HepG2 (cell line): ENCODE results near the gene PLA2G4B. TPM values are rescaled to one million over a fixed set of nuclear protein-coding genes. Genes with fewer than 3 reads are reported as not detected.

Source experiments
- BCL6 ChIP-seq: IDR thresholded peaks from 2 replicates; pipeline ENCODE4 v1.6.1; 2016; ENCODE audit warnings: missing genetic modification reagents, missing compliant biosample characterization
- CC2D1A ChIP-seq: sonication (generic); formaldehyde crosslinking; IDR thresholded peaks from 2 replicates; pipeline ENCODE4 v1.8.1; 2023; ENCODE audit warnings: mild to moderate bottlenecking, missing genetic modification reagents
- GATA4 ChIP-seq: sonication (generic); IDR thresholded peaks from 2 replicates; pipeline ENCODE4 v1.6.1; 2016; ENCODE audit warnings: antibody characterized with exemption, low read depth, borderline replicate concordance
- GATAD2A ChIP-seq: IDR thresholded peaks from 2 replicates; pipeline ENCODE4 v1.6.1; 2016
- KLF15 ChIP-seq: sonication (generic); formaldehyde crosslinking; IDR thresholded peaks from 2 replicates; pipeline ENCODE4 v1.8.1; 2023; ENCODE audit warnings: borderline replicate concordance, mild to moderate bottlenecking, inconsistent platforms, missing genetic modification reagents, mixed read lengths
- NCOR1 ChIP-seq: fragments of 200-600 bp; sonication (generic); IDR thresholded peaks from 2 replicates; pipeline ENCODE4 v1.7.0; 2017; ENCODE audit warnings: antibody characterized with exemption, low read length, borderline replicate concordance
- NFE2L1 ChIP-seq: sonication (generic); formaldehyde crosslinking; IDR thresholded peaks from 2 replicates; pipeline ENCODE4 v1.4.0; 2020; ENCODE audit warnings: missing genetic modification reagents, mild to moderate bottlenecking, borderline replicate concordance
- NONO ChIP-seq, 2 experiments: fragments of 450-650 bp in 1 of 2; sonication (generic) in 1 of 2; formaldehyde crosslinking in 1 of 2; IDR thresholded peaks in 1 of 2; conservative IDR thresholded peaks in 1 of 2; 2 replicates each; pipeline versions ENCODE4 v1.6.1 to v1.8.0; 2017 to 2022; ENCODE audit warnings: mild to moderate bottlenecking in 1 of 2, missing genetic modification reagents in 1 of 2, moderate library complexity in 1 of 2
- RBM22 ChIP-seq: fragments of 200-400 bp; formaldehyde crosslinking; optimal IDR thresholded peaks from 2 replicates; pipeline ENCODE3; 2017; ENCODE audit warnings: mild to moderate bottlenecking, low read length, moderate library complexity
- RELA ChIP-seq: sonication (generic); formaldehyde crosslinking; IDR thresholded peaks from 2 replicates; pipeline ENCODE4 v1.4.0; 2020; ENCODE audit warnings: missing genetic modification reagents
- RFX1 ChIP-seq: fragments of 450-650 bp; IDR thresholded peaks from 2 replicates; pipeline ENCODE4 v1.6.1; 2017
- RXRA ChIP-seq: sonication (generic); formaldehyde crosslinking; IDR thresholded peaks from 2 replicates; pipeline ENCODE4 v1.5.1; 2020; ENCODE audit warnings: missing genetic modification reagents
- SALL1 ChIP-seq: sonication (generic); formaldehyde crosslinking; IDR thresholded peaks from 2 replicates; pipeline ENCODE4 v1.8.0; 2022; ENCODE audit warnings: mild to moderate bottlenecking, missing genetic modification reagents
- SMARCC2 ChIP-seq: fragments of 450-650 bp; IDR thresholded peaks from 2 replicates; pipeline ENCODE4 v1.6.1; 2017; ENCODE audit warnings: antibody characterized with exemption, mild to moderate bottlenecking
- SP4 ChIP-seq: sonication (generic); formaldehyde crosslinking; IDR thresholded peaks from 2 replicates; pipeline ENCODE4 v1.8.1; 2023; ENCODE audit warnings: mild to moderate bottlenecking, missing genetic modification reagents
- TOPORS ChIP-seq: sonication (generic); formaldehyde crosslinking; IDR thresholded peaks from 2 replicates; pipeline ENCODE4 v1.8.0; 2023; ENCODE audit warnings: mild to moderate bottlenecking, missing genetic modification reagents
- ZNF263 ChIP-seq: sonication (generic); formaldehyde crosslinking; IDR thresholded peaks from 2 replicates; pipeline ENCODE4 v1.4.0; 2020; ENCODE audit warnings: missing genetic modification reagents
- ZNF292 ChIP-seq: sonication (generic); formaldehyde crosslinking; IDR thresholded peaks from 2 replicates; pipeline ENCODE4 v1.8.1; 2022; ENCODE audit warnings: mild to moderate bottlenecking, low read depth, missing genetic modification reagents, borderline replicate concordance
- ZNF383 ChIP-seq: sonication (generic); formaldehyde crosslinking; IDR thresholded peaks from 2 replicates; pipeline ENCODE4 v1.4.0; 2020; ENCODE audit warnings: missing genetic modification reagents, mild to moderate bottlenecking, borderline replicate concordance
- ZNF567 ChIP-seq: sonication (generic); formaldehyde crosslinking; IDR thresholded peaks from 2 replicates; pipeline ENCODE4 v1.8.1; 2023; ENCODE audit warnings: mild to moderate bottlenecking, missing genetic modification reagents, borderline replicate concordance
- ZNF891 ChIP-seq: sonication (generic); formaldehyde crosslinking; IDR thresholded peaks from 2 replicates; pipeline ENCODE4 v1.5.0; 2020; ENCODE audit warnings: mild to moderate bottlenecking, missing genetic modification reagents
- ZSCAN31 ChIP-seq: sonication (generic); formaldehyde crosslinking; IDR thresholded peaks from 2 replicates; pipeline ENCODE4 v1.5.0; 2020; ENCODE audit warnings: low read depth, mild to moderate bottlenecking, missing genetic modification reagents
- polyA plus RNA-seq, 8 experiments: library from polyadenylated mRNA; depleted of rRNA in 3 of 8; stranded (reverse) in 7 of 8; unstranded in 1 of 8; fragments of >200 nt; fragmentation: Illumina TruSeq in 4 of 8; extraction: Trizol in 4 of 8; gene quantifications; 2 replicates each; pipeline versions ENCODE4 v1.2.1 to v1.2.3, GENCODE V29; 2011 to 2016; ENCODE audit warnings: low read depth in 4 of 8, missing spikeins in 1 of 8, mixed read lengths in 1 of 8; ENCODE audit not compliant: insufficient read depth in 1 of 8
- total RNA-seq, 5 experiments: library from RNA; depleted of rRNA; stranded (reverse); fragments of >200 nt; fragmentation: Illumina TruSeq; extraction: Trizol; gene quantifications; 2 replicates each; pipeline ENCODE4 v1.2.3, GENCODE V29; 2016; ENCODE audit warnings: low read depth in 1 of 5
- TF ChIP-seq, protein P1 (sequence below): sonication (generic); formaldehyde crosslinking; IDR thresholded peaks from 2 replicates; pipeline ENCODE4 v1.4.0; 2020; ENCODE audit warnings: mild to moderate bottlenecking, missing genetic modification reagents
- TF ChIP-seq, protein P2 (sequence below): sonication (generic); formaldehyde crosslinking; IDR thresholded peaks from 2 replicates; pipeline ENCODE4 v1.8.1; 2023; ENCODE audit warnings: mild to moderate bottlenecking, missing genetic modification reagents
- TF ChIP-seq, protein P3 (sequence below): sonication (generic); formaldehyde crosslinking; IDR thresholded peaks from 2 replicates; pipeline ENCODE4 v1.4.0; 2020; ENCODE audit warnings: missing genetic modification reagents

The PLA2G4B gene
- total and polyA plus RNA-seq, 2 of the 13 experiments (the other 11 are each of a cell fraction or from before 2014, with no cell fraction given): 5.1 to 8.0 TPM

DNA sequence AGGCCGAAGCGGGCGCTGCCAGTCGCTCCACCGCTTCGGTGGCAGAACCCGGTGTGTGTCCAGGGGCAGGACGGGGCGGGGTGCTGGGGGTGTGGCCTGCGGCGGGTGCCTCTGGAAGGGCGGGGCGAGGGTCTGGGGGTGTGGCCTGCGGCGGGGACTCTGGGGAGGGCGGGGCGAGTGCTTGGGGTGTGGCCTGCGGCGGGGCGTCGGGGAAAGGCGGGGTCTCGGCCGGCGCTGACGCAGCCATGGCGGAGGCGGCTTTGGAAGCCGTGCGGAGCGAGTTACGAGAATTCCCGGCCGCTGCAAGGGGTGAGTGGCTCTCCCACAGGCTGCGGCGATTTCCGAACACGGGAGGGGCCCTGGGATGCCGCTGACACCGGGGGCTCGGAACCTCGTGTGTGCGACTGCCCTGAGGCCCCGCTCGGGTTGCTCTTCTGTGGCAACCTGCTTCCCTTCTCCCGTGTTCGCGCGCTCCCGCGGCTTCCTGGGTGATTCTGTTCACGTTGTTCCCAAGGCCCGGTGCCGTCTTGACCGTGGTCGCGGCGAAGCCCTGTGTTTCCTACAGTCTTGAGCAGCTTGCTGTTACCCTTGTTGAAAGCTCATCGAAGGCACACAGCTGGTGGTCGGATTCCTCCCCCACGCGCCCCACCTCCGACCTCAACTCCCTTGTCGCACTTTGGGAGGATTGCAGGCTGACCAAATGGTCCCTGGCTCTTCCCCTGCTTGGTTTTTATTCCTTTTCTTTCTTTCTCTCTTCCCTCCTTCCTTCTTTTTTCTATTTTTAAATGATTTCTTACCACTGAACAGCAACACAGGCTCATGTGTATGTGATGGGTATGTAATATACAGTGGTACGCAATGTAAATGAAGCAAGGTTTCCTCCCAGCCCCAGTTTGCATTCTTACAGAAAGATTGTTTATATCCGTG is 10.5 kb upstream of the PLA2G4B start, which contains the start of gene JMJD7 (continued):
- TF ChIP-seq, protein P1, sequence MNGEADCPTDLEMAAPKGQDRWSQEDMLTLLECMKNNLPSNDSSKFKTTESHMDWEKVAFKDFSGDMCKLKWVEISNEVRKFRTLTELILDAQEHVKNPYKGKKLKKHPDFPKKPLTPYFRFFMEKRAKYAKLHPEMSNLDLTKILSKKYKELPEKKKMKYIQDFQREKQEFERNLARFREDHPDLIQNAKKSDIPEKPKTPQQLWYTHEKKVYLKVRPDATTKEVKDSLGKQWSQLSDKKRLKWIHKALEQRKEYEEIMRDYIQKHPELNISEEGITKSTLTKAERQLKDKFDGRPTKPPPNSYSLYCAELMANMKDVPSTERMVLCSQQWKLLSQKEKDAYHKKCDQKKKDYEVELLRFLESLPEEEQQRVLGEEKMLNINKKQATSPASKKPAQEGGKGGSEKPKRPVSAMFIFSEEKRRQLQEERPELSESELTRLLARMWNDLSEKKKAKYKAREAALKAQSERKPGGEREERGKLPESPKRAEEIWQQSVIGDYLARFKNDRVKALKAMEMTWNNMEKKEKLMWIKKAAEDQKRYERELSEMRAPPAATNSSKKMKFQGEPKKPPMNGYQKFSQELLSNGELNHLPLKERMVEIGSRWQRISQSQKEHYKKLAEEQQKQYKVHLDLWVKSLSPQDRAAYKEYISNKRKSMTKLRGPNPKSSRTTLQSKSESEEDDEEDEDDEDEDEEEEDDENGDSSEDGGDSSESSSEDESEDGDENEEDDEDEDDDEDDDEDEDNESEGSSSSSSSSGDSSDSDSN: peak; percentile 57; the same call in 1 of the 2 replicates
- TF ChIP-seq SMARCC2 (no peak), RELA (CRISPR knock-in tag) (0 out of 2 replicates have a peak, but pooled peaks have one; percentile 36), ZNF263 (CRISPR knock-in tag) (0 out of 2 replicates have a peak, but pooled peaks have one; percentile 25), SALL1 (CRISPR knock-in tag) (peak; percentile 62), ZNF292 (CRISPR knock-in tag) (no peak), NONO (IDR thresholded peaks at IDR 0.05) (no peak), NONO (CRISPR knock-in tag; conservative IDR thresholded peaks at IDR 0.05) (peak; percentile 19; the same call in 1 of the 2 replicates), ZNF383 (CRISPR knock-in tag) (no peak), RFX1 (no peak), KLF15 (0 out of 2 replicates have a peak, but pooled peaks have one; percentile 33), GATA4 (no peak), RXRA (peak; percentile 63; the same call in 1 of the 2 replicates), TOPORS (CRISPR knock-in tag) (0 out of 2 replicates have a peak, but pooled peaks have one; percentile 29), NCOR1 (no peak), BCL6 (CRISPR knock-in tag) (0 out of 2 replicates have a peak, but pooled peaks have one; percentile 25), GATAD2A (CRISPR knock-in tag) (peak; percentile 40), SP4 (CRISPR knock-in tag) (peak; percentile 74; the same call in 1 of the 2 replicates), ZSCAN31 (CRISPR knock-in tag) (peak; percentile 80; the same call in 1 of the 2 replicates), ZNF567 (CRISPR knock-in tag) (0 out of 2 replicates have a peak, but pooled peaks have one; percentile 35), NFE2L1 (CRISPR knock-in tag) (no peak), RBM22 (no peak), CC2D1A (CRISPR knock-in tag) (peak; percentile 80; the same call in 1 of the 2 replicates), ZNF891 (CRISPR knock-in tag) (peak; percentile 30; the same call in 1 of the 2 replicates)
- TF ChIP-seq, protein P2, sequence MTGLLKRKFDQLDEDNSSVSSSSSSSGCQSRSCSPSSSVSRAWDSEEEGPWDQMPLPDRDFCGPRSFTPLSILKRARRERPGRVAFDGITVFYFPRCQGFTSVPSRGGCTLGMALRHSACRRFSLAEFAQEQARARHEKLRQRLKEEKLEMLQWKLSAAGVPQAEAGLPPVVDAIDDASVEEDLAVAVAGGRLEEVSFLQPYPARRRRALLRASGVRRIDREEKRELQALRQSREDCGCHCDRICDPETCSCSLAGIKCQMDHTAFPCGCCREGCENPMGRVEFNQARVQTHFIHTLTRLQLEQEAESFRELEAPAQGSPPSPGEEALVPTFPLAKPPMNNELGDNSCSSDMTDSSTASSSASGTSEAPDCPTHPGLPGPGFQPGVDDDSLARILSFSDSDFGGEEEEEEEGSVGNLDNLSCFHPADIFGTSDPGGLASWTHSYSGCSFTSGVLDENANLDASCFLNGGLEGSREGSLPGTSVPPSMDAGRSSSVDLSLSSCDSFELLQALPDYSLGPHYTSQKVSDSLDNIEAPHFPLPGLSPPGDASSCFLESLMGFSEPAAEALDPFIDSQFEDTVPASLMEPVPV (CRISPR knock-in tag): peak; percentile 38; the same call in 1 of the 2 replicates
- TF ChIP-seq, protein P3, sequence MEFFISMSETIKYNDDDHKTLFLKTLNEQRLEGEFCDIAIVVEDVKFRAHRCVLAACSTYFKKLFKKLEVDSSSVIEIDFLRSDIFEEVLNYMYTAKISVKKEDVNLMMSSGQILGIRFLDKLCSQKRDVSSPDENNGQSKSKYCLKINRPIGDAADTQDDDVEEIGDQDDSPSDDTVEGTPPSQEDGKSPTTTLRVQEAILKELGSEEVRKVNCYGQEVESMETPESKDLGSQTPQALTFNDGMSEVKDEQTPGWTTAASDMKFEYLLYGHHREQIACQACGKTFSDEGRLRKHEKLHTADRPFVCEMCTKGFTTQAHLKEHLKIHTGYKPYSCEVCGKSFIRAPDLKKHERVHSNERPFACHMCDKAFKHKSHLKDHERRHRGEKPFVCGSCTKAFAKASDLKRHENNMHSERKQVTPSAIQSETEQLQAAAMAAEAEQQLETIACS (CRISPR knock-in tag): 0 out of 2 replicates have a peak, but pooled peaks have one; percentile 29
